Activated CD4-positive, alpha-beta T cell treated with anti-CD3 and anti-CD28 coated beads, Interleukin-2, Interleukin-6, amounts not matched to agents 100 ng/mL and 50 ng/mL, durations not matched to agents 16 hours and 8 hours (primary cell): ENCODE results near the gene TERF2IP.

Experiments
- DNase-seq: peaks from one replicate; pipeline ENCODE4 v3.0.0-alpha.2; 2020

TERF2IP gene

GRCh38 chr16:75644240-75645012 is 3.1 kb upstream of the TERF2IP start:
- DNase-seq = no peak

GRCh38 chr16:75647112-75647491 is 471 bp upstream of the TERF2IP start:
- no peak for DNase-seq

GRCh38 chr16:75648265-75649076 is 898 bp downstream of the TERF2IP start:
- peak; percentile 85 for DNase-seq

- no peak for DNase-seq
Measured at GRCh38 chr16:75653922-75654321, 6.3 kb downstream of the TERF2IP start.

- DNase-seq = no peak
Measured at GRCh38 chr16:75658175-75658574, 10.6 kb downstream of the TERF2IP start.

- DNase-seq = no peak
Measured at GRCh38 chr16:75660321-75660720, 12.7 kb downstream of the TERF2IP start.

- no peak for DNase-seq
Measured at GRCh38 chr16:75660726-75661302, 13.2 kb downstream of the TERF2IP start.

- no peak for DNase-seq
Measured at GRCh38 chr16:75667503-75667902, 19.9 kb downstream of the TERF2IP start.

GRCh38 chr16:75676909-75677308 is 29.3 kb downstream of the TERF2IP start, which contains the start of gene CPHXL2:
Gene CPHXL2 (minus strand): TSS chr16:75677009. CDS start chr16:75676999, 10 bp downstream.
- DNase-seq = no peak

- DNase-seq = no peak
Measured at GRCh38 chr16:75679366-75679765, 31.8 kb downstream of the TERF2IP start.

- no peak for DNase-seq
Measured at GRCh38 chr16:75682308-75682707, 34.7 kb downstream of the TERF2IP start.

- DNase-seq = no peak
Measured at GRCh38 chr16:75687361-75687760, 39.8 kb downstream of the TERF2IP start.

GRCh38 chr16:75695708-75696107 is 48.1 kb downstream of the TERF2IP start:
- DNase-seq = peak; percentile 4

GRCh38 chr16:75697571-75697970 is 50.0 kb downstream of the TERF2IP start:
- no peak for DNase-seq

- no peak for DNase-seq
Measured at GRCh38 chr16:75701361-75701760, 53.8 kb downstream of the TERF2IP start, which contains the start of gene DUXB. Gene DUXB (minus strand): TSS chr16:75701461. CDS start chr16:75701418, 43 bp downstream.

- no peak for DNase-seq
Measured at GRCh38 chr16:75702242-75702641, 54.7 kb downstream of the TERF2IP start.

- DNase-seq = no peak
Measured at GRCh38 chr16:75703306-75703705, 55.7 kb downstream of the TERF2IP start.
